ENCODE results near the gene GRIN2C. TPM values are rescaled to one million over a fixed set of nuclear protein-coding genes. Genes with fewer than 3 reads are reported as not detected.
"Not testable (repeated sequence)": the region's sequence is repeated elsewhere in the genome, so short reads cannot be mapped to it uniquely, and the experiment has no call there.

GRIN2C gene
- total RNA-seq, 1 donor from 2014 or later = 1.0 TPM

GRCh38 chr17:74871356-74872076 lies 11.8 kb upstream of the GRIN2C start:
- peaks cover 16% of the 10 kb centered on the region for H3K4me1 ChIP-seq (ENCODE audit: insufficient read depth, low read length)
- Mint-ChIP-seq H3K9me3 (ENCODE audit: unreplicated experiment) (no peaks in the 10 kb centered on the region), H3K4me1 (ENCODE audit: low read depth, unreplicated experiment) (peaks cover 14% of the 10 kb centered on the region), H3K27ac (ENCODE audit: unreplicated experiment) (no peak overlapping the region), H3K27me3 (ENCODE audit: low read depth, unreplicated experiment) (no peaks in the 10 kb centered on the region), H3K4me3 (ENCODE audit: unreplicated experiment) (peak overlapping the region; percentile 94), H3K36me3 (ENCODE audit: low read depth, unreplicated experiment) (peaks cover 12% of the 10 kb centered on the region)
- peaks cover 24% of the 10 kb centered on the region for H4K20me1 ChIP-seq (ENCODE audit: insufficient read depth, low read length)
- no peaks in the 10 kb centered on the region for H3K27me3 ChIP-seq (ENCODE audit: insufficient read depth, low read length)
- H3K9ac ChIP-seq (ENCODE audit: low read length) = no peak overlapping the region
- FAIRE-seq = no peak
- H3K4me3 ChIP-seq (ENCODE audit: insufficient read depth, low read depth, low read length) = peak overlapping the region; percentile 76
- TF ChIP-seq EZH2 (IDR thresholded peaks at IDR 0.05; ENCODE audit: insufficient read depth, low read length) = no peak
- TF ChIP-seq, protein P1, sequence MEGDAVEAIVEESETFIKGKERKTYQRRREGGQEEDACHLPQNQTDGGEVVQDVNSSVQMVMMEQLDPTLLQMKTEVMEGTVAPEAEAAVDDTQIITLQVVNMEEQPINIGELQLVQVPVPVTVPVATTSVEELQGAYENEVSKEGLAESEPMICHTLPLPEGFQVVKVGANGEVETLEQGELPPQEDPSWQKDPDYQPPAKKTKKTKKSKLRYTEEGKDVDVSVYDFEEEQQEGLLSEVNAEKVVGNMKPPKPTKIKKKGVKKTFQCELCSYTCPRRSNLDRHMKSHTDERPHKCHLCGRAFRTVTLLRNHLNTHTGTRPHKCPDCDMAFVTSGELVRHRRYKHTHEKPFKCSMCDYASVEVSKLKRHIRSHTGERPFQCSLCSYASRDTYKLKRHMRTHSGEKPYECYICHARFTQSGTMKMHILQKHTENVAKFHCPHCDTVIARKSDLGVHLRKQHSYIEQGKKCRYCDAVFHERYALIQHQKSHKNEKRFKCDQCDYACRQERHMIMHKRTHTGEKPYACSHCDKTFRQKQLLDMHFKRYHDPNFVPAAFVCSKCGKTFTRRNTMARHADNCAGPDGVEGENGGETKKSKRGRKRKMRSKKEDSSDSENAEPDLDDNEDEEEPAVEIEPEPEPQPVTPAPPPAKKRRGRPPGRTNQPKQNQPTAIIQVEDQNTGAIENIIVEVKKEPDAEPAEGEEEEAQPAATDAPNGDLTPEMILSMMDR (IDR thresholded peaks at IDR 0.05; ENCODE audit: insufficient read depth, low read depth, low read length) = no peak
- no peak overlapping the region for H2AFZ ChIP-seq (ENCODE audit: low read depth, low read length)
- H3K9me3 ChIP-seq (ENCODE audit: insufficient read depth, low read depth, low read length) = no peaks in the 10 kb centered on the region
- H3K79me2 ChIP-seq (ENCODE audit: insufficient read depth, low read length) = peaks cover 9% of the 10 kb centered on the region
- no peak for DNase-seq (ENCODE audit: low read depth)
- no peak overlapping the region for H3K27ac ChIP-seq (ENCODE audit: low read depth, low read length)
- no peaks in the 10 kb centered on the region for H3K36me3 ChIP-seq (ENCODE audit: insufficient read depth, low read length)
- H3K4me2 ChIP-seq (ENCODE audit: low read length) = peak overlapping the region; percentile 100

DNA sequence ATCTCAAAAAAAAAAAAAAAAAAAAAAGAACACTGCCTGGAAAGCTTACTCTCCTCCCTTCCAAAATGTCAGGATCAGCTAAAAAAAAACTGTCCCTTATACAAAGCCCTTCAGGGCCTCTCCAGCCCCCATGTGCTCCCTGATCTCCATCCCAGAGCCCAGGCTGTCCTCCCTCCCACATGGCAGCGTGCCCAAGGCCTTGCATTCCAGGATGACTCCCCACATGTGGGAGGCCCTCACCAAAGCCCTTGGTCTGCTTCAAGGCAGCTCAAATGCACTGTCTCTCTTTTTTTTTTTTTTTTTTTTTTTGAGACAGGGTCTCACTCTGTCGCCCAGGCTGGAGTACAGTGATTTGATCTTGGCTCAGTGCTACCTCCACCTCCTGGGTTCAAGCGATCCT lies 10.8 kb upstream of the GRIN2C start:
- H3K79me2 ChIP-seq (ENCODE audit: insufficient read depth, low read length) = peaks cover 9% of the 10 kb centered on the region
- H3K27me3 ChIP-seq (ENCODE audit: insufficient read depth, low read length) = no peaks in the 10 kb centered on the region
- Mint-ChIP-seq H3K27ac (ENCODE audit: unreplicated experiment) (no peak overlapping the region), H3K9me3 (ENCODE audit: unreplicated experiment) (no peaks in the 10 kb centered on the region), H3K4me3 (ENCODE audit: unreplicated experiment) (peak overlapping the region; percentile 94), H3K4me1 (ENCODE audit: low read depth, unreplicated experiment) (peaks cover 14% of the 10 kb centered on the region), H3K36me3 (ENCODE audit: low read depth, unreplicated experiment) (peaks cover 12% of the 10 kb centered on the region), H3K27me3 (ENCODE audit: low read depth, unreplicated experiment) (no peaks in the 10 kb centered on the region)
- peaks cover 27% of the 10 kb centered on the region for H4K20me1 ChIP-seq (ENCODE audit: insufficient read depth, low read length)
- no peak overlapping the region for H3K4me3 ChIP-seq (ENCODE audit: insufficient read depth, low read depth, low read length)
- peaks cover 16% of the 10 kb centered on the region for H3K4me1 ChIP-seq (ENCODE audit: insufficient read depth, low read length)
- no peak overlapping the region for H3K9ac ChIP-seq (ENCODE audit: low read length)
- no peaks in the 10 kb centered on the region for H3K9me3 ChIP-seq (ENCODE audit: insufficient read depth, low read depth, low read length)
- no peak overlapping the region for H3K27ac ChIP-seq (ENCODE audit: low read depth, low read length)
- no peak overlapping the region for H3K4me2 ChIP-seq (ENCODE audit: low read length)
- H2AFZ ChIP-seq (ENCODE audit: low read depth, low read length) = no peak overlapping the region
- TF ChIP-seq EZH2 (IDR thresholded peaks at IDR 0.05; ENCODE audit: insufficient read depth, low read length) = no peak
- TF ChIP-seq, protein P1 (IDR thresholded peaks at IDR 0.05; ENCODE audit: insufficient read depth, low read depth, low read length) = no peak
- H3K36me3 ChIP-seq (ENCODE audit: insufficient read depth, low read length) = no peaks in the 10 kb centered on the region
- DNase-seq (ENCODE audit: low read depth) (peak; percentile 42), FAIRE-seq (no peak)

DNA sequence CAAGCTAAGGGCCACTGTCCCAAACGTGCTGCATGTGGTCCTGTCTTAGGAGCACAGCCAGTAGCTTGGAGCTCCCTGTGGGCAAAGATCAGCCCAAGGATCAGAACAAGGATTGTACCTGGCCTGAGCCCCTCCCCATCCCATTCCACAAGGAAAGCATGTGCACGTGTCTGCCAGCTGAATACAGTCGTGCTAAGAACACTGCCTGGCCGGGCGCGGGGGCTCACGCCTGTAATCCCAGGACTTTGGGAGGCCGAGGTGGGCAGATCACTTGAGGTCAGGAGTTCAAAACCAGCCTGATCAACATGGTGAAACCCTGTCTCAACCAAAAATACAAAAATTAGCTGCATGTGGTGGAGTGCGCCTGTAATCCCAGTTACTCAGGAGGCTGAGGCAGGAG lies 10.3 kb upstream of the GRIN2C start:
- H3K36me3 ChIP-seq (ENCODE audit: insufficient read depth, low read length); H3K27ac Mint-ChIP-seq (ENCODE audit: unreplicated experiment); H3K27me3 Mint-ChIP-seq (ENCODE audit: low read depth, unreplicated experiment); H2AFZ ChIP-seq (ENCODE audit: low read depth, low read length); H3K9me3 ChIP-seq (ENCODE audit: insufficient read depth, low read depth, low read length); FAIRE-seq; H3K4me3 ChIP-seq (ENCODE audit: insufficient read depth, low read depth, low read length); H3K9ac ChIP-seq (ENCODE audit: low read length); DNase-seq (ENCODE audit: low read depth); H3K79me2 ChIP-seq (ENCODE audit: insufficient read depth, low read length); H3K27ac ChIP-seq (ENCODE audit: low read depth, low read length); H3K9me3 Mint-ChIP-seq (ENCODE audit: unreplicated experiment); H3K27me3 ChIP-seq (ENCODE audit: insufficient read depth, low read length); H3K4me2 ChIP-seq (ENCODE audit: low read length): not testable (repeated sequence)
- Mint-ChIP-seq H3K4me3 (ENCODE audit: unreplicated experiment) (peak overlapping the region; percentile 54), H3K4me1 (ENCODE audit: low read depth, unreplicated experiment) (peaks cover 14% of the 10 kb centered on the region), H3K36me3 (ENCODE audit: low read depth, unreplicated experiment) (peaks cover 14% of the 10 kb centered on the region)
- Histone ChIP-seq H4K20me1 (ENCODE audit: insufficient read depth, low read length) (peaks cover 32% of the 10 kb centered on the region), H3K4me1 (ENCODE audit: insufficient read depth, low read length) (peaks cover 16% of the 10 kb centered on the region)
